ENCODE results near the gene SYT7. TPM values are rescaled to one million over a fixed set of nuclear protein-coding genes. Genes with fewer than 3 reads are reported as not detected.

SYT7 gene
- total RNA-seq, 1 donor from 2014 or later: 3.4 TPM

GRCh38 chr11:61607920-61608599 lies 27.2 kb upstream of the SYT7 start:
- H3K27ac ChIP-seq: no peak overlapping the region
- TF ChIP-seq CTCF (IDR thresholded peaks at IDR 0.05): no peak
- no peak for TF ChIP-seq POLR2A (IDR thresholded peaks at IDR 0.05)
- no peak for TF ChIP-seq POLR2AphosphoS5 (IDR thresholded peaks at IDR 0.05; ENCODE audit: insufficient read depth in 1 of 2, low read depth in 1 of 2)
- H3K9me3 ChIP-seq: no peaks in the 10 kb centered on the region
- intact Hi-C loops (cut with DNase I): no loop called here
- no peaks in the 10 kb centered on the region for H3K36me3 ChIP-seq
- H3K27me3 ChIP-seq: no peaks in the 10 kb centered on the region
- H3K4me1 ChIP-seq: peaks cover 8% of the 10 kb centered on the region
- H3K4me3 ChIP-seq: no peak overlapping the region
- no peak for DNase-seq (ENCODE audit: extremely low spot score in 2 of 2)

- Histone ChIP-seq H3K27ac (no peak overlapping the region), H3K27me3 (no peaks in the 10 kb centered on the region), H3K9me3 (no peaks in the 10 kb centered on the region), H3K4me1 (peaks cover 15% of the 10 kb centered on the region), H3K36me3 (no peaks in the 10 kb centered on the region), H3K4me3 (no peak overlapping the region)
- intact Hi-C loops (cut with DNase I): no loop called here
- TF ChIP-seq POLR2A (IDR thresholded peaks at IDR 0.05) (no peak), CTCF (IDR thresholded peaks at IDR 0.05) (no peak), POLR2AphosphoS5 (IDR thresholded peaks at IDR 0.05; ENCODE audit: insufficient read depth in 1 of 2, low read depth in 1 of 2) (no peak)
- no peak for DNase-seq (ENCODE audit: extremely low spot score in 2 of 2)
These were observed 26.6 kb upstream of the SYT7 start for GRCh38 chr11:61607426-61607825.

GRCh38 chr11:61603667-61604066 lies 22.8 kb upstream of the SYT7 start:
- Histone ChIP-seq H3K9me3 (no peaks in the 10 kb centered on the region), H3K27ac (peak overlapping the region; percentile 82), H3K4me1 (peaks cover 46% of the 10 kb centered on the region), H3K36me3 (no peaks in the 10 kb centered on the region), H3K27me3 (no peaks in the 10 kb centered on the region), H3K4me3 (no peak overlapping the region)
- intact Hi-C loops (cut with DNase I): no loop called here
- no peak for DNase-seq (ENCODE audit: extremely low spot score in 2 of 2)
- TF ChIP-seq CTCF (IDR thresholded peaks at IDR 0.05): no peak
- TF ChIP-seq POLR2AphosphoS5 (IDR thresholded peaks at IDR 0.05; ENCODE audit: insufficient read depth in 1 of 2, low read depth in 1 of 2): no peak
- no peak for TF ChIP-seq POLR2A (IDR thresholded peaks at IDR 0.05)

- intact Hi-C loops (cut with DNase I): no loop called here
These were observed 22.1 kb upstream of the SYT7 start for GRCh38 chr11:61602775-61603569.

More at GRCh38 chr11:61602775-61603569, 22.1 kb upstream of the SYT7 start:
- peak overlapping the region; percentile 82 for H3K27ac ChIP-seq
- no peaks in the 10 kb centered on the region for H3K9me3 ChIP-seq
- H3K27me3 ChIP-seq: no peaks in the 10 kb centered on the region
- TF ChIP-seq POLR2A (IDR thresholded peaks at IDR 0.05): no peak
- TF ChIP-seq CTCF (IDR thresholded peaks at IDR 0.05): no peak
- peak; percentile 46 to 96 for TF ChIP-seq POLR2AphosphoS5 (IDR thresholded peaks at IDR 0.05; ENCODE audit: insufficient read depth in 1 of 2, low read depth in 1 of 2)
- peak in 1 of 2 donors; percentile 97 for DNase-seq (ENCODE audit: extremely low spot score in 2 of 2)
- peak overlapping the region in 1 of 2 donors; percentile 19 for H3K4me3 ChIP-seq
- H3K36me3 ChIP-seq: no peaks in the 10 kb centered on the region
- H3K4me1 ChIP-seq: peaks cover 49% of the 10 kb centered on the region
